ENCODE measurements around the gene CITED4.
"Not testable (repeated sequence)": the region's sequence is repeated elsewhere in the genome, so short reads cannot be mapped to it uniquely, and the experiment has no call there.

CITED4 gene

GRCh38 chr1:40896482-40896881, 34.3 kb upstream of the CITED4 start:
- no peak overlapping the region for H3K4me3 ChIP-seq (replicated peaks; ENCODE audit: low read depth, low read length)
- DNase-seq (ENCODE audit: extremely low read depth, low read depth): no peak
- TF ChIP-seq CTCF (IDR thresholded peaks at IDR 0.05; ENCODE audit: low read depth, low read length, missing control alignments): no peak

DNA sequence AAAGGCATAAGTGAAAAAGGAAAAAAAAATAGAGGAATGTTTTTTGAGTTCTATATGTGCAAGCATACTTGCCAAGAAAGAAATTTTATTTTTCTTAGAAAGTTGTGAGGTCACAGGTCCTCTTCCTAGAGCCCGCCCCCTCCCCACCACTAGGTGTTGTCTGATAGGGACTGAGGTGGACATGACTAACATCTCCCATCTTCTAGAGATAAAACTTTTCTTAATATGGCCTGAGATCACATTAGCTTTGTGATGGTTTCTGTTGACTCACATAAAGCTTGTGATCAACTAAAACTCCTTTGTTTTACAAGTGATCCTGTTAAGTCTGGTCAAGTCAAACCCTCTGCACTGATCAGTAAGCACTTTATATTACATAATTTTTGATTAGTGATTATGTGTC, 33.4 kb upstream of the CITED4 start:
- no peak overlapping the region for H3K4me3 ChIP-seq (replicated peaks; ENCODE audit: low read depth, low read length)
- no peak for DNase-seq (ENCODE audit: extremely low read depth, low read depth)
- no peak for TF ChIP-seq CTCF (IDR thresholded peaks at IDR 0.05; ENCODE audit: low read depth, low read length, missing control alignments)

DNA sequence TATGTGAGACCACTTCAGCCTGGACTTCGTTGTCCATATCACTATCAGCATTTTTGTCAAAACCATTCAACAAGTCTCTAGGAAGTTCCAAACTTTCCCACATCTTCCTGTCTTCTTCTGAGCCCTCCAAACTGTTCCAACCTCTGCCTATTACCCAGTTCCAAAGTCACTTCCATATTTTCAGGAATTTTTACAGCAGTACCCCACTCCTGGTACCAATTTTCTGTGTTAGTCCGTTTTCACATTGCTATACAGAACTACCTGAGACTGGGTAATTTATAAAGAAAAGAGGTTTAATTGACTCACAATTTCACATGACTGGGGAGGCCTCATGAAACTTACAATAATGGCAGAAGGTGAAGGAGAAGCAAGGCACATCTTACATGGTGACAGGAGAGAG, 32.7 kb upstream of the CITED4 start:
- not testable (repeated sequence) for DNase-seq (ENCODE audit: extremely low read depth, low read depth); H3K4me3 ChIP-seq (replicated peaks; ENCODE audit: low read depth, low read length)

DNA sequence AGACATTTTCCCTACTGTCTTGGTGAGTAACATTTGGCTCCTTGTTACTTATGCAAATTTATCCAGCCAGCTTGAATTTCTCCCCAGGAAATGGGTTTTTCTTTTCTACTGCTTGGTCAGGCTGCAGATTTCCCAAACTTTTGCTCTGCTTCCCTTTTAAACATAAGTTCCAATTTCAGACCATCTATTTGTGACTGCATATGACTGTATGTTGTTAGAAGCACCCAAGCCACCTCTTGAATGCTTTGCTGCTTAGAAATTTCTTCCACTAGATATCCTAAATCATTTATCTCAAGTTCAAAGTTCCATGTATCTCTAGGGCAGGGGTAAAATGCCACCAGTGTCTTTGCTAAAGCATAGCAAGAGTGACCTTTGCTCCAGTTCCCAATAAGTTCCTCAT, 32.3 kb upstream of the CITED4 start:
- no peak for DNase-seq (ENCODE audit: extremely low read depth, low read depth)

DNA sequence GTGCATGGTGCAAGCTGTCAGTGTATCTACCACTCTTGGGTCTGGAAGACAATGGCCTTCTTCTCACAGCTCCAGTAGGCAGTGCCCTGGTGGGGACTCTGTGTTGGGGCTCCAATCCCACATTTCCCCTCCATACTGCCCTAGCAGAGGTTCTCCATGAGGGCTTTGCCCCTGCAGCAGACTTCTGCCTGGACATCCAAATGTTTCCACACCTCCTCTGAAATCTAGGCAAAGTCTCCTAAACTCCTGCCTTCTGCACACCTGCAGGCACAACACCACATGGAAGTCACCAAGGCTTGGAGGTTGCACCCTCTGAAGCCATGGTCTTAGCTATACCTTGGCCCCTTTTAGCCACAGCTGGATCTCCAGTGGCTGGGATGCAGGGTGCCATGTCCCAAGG, 31.8 kb upstream of the CITED4 start:
- no peak overlapping the region for H3K4me3 ChIP-seq (replicated peaks; ENCODE audit: low read depth, low read length)
- DNase-seq (ENCODE audit: extremely low read depth, low read depth): no peak
- TF ChIP-seq CTCF (IDR thresholded peaks at IDR 0.05; ENCODE audit: low read depth, low read length, missing control alignments): no peak

More for the DNA sequence above, 32.3 kb upstream of the CITED4 start:
- H3K4me3 ChIP-seq (replicated peaks; ENCODE audit: low read depth, low read length): no peak overlapping the region
- TF ChIP-seq CTCF (IDR thresholded peaks at IDR 0.05; ENCODE audit: low read depth, low read length, missing control alignments): no peak

- no peak for TF ChIP-seq CTCF (IDR thresholded peaks at IDR 0.05; ENCODE audit: low read depth, low read length, missing control alignments)
- no peak for DNase-seq (ENCODE audit: extremely low read depth, low read depth)
Measured at GRCh38 chr1:40892354-40892753, 30.2 kb upstream of the CITED4 start.

GRCh38 chr1:40890771-40891170, 28.6 kb upstream of the CITED4 start:
- DNase-seq (ENCODE audit: extremely low read depth, low read depth): no peak
- no peak for TF ChIP-seq CTCF (IDR thresholded peaks at IDR 0.05; ENCODE audit: low read depth, low read length, missing control alignments)
- no peak overlapping the region for H3K4me3 ChIP-seq (replicated peaks; ENCODE audit: low read depth, low read length)

More at GRCh38 chr1:40892354-40892753, 30.2 kb upstream of the CITED4 start:
- H3K4me3 ChIP-seq (replicated peaks; ENCODE audit: low read depth, low read length): no peak overlapping the region
